ENCODE measurements around the gene DCN.

DCN gene

GRCh38 chr12:91185421-91185820, 2.8 kb upstream of the DCN start:
- no peak for FAIRE-seq

DNA sequence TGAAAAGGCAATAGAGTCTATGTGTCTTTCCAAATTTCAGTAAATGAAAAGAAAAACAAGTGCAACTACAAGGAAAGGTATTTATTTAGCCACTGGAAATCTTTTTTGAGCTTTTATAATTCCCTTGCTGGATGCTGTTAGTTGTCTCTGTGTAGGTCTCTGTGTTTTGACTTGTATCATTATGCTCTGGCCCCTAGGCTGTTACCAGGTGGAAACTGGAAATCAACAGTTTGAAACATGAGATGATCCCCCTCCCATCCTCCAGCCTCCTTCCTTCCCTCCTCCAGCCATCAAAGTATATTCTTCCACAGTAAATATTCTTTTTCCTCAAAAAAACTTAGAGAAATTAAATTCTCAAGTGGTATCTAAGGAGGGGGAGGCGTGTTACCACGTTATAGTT, 934 bp upstream of the DCN start:
- no peak for FAIRE-seq

DNA sequence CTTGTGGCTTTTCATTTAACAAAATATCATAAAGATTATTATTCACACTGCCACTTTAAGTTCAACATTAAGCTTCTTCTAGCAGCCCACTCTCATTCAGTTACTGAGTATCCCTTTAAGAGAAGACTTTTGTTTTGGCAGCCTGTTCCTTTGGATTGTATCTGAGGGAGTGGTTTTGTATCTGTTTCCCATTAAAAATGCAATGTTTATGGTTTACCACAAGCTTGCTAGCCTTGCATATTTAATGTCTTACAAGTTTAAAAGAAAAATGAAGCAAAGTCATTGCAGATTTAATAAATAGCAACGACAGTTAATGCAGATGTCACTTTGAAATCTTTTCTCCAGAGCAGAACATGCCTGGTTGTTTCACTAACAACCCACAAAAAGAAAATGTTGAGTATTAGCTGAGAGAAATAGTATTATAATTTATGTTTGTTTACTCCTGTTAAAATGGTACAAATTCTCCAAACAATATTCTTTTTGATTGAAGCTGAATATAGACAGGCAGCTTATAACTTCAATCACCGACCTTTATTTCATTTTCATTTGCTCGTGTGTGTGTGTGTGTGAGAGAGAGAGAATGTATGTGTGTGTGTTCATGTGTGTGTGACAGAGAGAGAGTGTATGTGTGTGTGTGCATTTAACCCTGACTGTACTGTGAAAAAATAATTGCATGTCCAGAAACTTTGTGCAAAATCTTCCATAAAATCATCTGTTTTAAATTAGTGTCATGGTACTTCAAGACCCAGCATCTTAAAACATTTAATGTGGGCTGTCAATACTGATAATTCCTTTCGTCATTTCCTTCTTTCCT, 1.8 kb downstream of the DCN start:
- FAIRE-seq = peak; percentile 99

DNA sequence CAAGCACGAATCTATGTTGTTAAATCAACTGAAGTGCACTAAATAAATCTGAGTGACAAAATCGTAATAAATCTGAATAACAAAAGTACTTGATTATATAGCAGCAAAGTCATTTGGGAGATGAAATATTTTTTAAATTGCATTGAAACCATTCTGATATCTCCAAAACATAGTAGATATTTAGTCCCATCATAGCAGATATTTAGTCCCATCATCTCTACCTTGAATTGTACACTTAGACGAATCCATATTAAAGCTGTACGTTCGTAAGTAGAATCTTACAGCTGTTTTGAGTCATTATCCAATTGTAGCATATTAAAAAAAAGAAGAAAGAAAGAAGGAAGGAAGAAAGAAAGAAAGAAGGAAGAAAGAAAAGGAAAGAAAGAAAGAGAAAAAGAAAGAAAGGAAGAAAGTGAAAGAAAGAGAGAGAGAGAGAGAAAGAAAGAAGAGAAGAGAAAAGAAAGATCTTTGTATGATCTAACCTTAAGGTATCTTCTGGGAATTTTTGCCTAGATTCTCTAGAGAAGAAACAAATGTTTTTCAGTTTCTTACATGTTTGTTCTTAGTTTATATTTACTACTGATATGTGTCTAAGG, 2.6 kb downstream of the DCN start:
- no peak for FAIRE-seq

GRCh38 chr12:91179315-91179714, 3.3 kb downstream of the DCN start:
- no peak for FAIRE-seq

DNA sequence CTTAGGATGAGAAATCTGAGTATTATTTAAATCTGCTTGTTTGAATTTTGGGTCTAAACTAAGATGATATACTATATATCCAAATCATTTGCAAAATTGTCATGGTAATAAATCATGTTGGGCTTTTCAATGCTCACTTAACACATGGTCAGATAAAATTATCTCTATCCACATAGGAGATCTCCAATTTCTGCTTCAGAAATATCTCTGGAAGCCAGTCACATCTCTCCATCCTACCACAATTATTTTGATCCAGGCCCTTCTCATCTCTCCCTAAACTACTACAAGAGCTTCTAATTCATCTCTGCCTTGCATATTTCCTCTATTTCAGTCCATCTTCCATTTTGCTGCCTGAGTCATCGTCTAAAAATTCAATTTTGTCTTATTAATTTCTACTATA, 3.8 kb downstream of the DCN start:
- no peak for FAIRE-seq

DNA sequence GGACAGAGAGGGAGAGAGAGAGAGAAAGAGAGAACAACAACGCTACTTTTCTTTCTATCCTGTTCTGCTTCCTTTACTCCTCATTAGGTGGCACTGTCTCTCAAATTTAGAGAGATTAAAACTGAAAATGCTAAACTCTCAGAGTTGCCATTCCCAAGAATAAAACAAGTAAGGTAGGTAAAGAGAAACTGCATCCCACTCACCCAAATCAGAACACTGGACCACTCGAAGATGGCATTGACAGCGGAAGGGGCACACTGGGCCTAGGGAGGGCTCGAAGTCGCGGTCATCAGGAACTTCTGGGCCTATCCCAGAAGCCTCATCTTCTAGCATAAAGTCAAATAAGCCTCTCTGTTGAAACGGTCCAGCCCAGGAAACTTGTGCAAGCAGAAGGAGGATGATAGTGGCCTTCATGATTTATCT, 4.5 kb downstream of the DCN start:
- FAIRE-seq = no peak

DNA sequence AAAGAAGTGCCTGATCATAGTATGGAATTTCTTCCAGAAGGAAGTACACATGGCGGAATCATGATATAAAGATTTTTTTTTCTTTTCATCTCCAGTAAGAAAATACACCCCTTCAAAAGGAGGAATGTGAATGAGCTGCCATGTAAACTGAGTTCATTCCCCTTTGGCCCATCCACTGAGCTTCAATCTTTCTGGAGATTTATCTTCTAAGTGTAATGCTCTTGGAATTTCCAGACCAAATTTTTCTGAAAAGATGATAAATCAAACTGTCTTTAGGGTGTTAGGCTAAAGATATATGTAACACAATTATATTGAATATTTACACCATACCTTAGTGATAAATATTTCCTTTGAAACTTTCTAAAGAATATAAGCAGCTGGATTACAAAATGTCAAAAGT, 5.2 kb downstream of the DCN start:
- FAIRE-seq = no peak

GRCh38 chr12:91176915-91177314, 5.7 kb downstream of the DCN start:
- no peak for FAIRE-seq

GRCh38 chr12:91176358-91176757, 6.3 kb downstream of the DCN start:
- peak; percentile 97 for FAIRE-seq

DNA sequence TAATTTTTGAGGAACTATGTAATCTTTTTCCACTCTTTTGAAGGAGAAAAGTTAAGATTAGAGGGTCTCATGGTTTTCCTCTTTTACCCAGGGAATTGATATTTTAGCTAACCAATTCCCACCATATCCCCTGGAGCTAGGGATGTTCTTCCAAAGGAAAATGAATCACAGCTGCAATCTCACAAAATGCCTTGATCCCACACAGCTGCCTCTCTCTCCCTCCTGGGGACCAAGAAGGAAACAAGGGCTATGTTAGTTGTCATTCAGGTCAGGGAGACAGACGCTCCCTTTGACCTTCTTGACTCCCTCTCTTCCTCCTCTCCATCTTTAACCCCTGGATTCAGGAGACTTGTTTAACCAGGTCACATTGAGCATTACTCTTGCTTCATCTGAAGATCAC, 9.5 kb downstream of the DCN start:
- no peak for FAIRE-seq

GRCh38 chr12:91172096-91172495, 10.5 kb downstream of the DCN start:
- FAIRE-seq = peak; percentile 82

- no peak for FAIRE-seq
These were observed 11.1 kb downstream of the DCN start for GRCh38 chr12:91171476-91171875.

DNA sequence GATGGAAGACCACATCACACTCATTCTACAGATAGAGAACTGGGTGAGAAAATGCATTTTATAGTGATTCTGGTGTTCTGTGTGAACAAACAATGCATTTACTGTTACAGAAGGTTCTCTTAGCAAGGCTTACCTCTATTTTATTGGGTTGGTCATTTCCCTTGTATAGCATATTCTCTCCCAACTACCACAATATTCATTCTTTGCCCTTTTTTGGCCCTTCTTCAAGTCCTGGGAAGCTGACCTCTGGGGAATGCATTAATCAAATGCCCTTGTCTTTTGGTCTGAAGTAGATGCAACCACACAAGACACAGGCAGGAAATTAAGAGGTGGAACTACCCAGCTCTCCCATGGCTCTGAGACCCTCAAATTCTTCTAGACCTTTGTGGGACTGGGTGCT, 19.5 kb downstream of the DCN start:
- no peak for FAIRE-seq

DNA sequence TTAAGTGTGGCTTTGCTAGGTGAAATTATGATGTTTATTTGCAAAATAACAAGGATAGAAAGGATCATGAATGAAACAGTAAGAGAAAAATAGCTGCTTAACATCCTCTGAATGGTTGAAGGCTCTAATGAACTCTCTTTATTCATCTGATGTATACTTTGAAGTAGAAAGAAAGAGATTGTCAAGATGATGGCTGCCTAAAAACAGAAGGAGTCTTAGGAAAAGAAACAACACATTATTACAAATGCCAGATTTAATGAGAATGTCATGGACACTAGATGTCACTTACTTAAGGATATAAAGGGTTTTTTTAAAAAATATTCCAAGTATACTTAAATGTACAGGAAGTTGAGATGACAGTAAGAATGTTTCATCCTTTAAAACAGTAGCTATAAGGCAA, 21.6 kb downstream of the DCN start:
- peak; percentile 41 for FAIRE-seq

DNA sequence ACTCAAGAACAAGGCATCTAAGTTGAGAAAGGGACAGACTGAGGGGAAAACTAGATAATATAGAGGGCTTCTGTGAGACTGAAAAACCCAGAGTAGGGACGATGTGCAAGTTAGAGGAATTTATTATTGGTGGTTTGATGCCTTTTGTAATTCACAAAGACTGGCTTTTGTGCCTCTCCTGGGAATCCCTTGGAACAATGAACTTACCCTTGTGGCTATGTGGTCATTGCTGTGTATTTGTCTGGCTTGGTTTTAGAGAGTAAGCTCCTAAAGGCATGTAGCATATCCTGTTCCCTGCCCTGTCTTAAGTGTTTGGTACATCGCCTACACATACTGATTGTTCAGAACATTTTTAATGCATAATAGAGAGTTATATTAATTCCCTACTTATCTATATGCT, 26.6 kb downstream of the DCN start:
- no peak for FAIRE-seq

GRCh38 chr12:91154131-91154530, 28.5 kb downstream of the DCN start:
- FAIRE-seq = no peak

- no peak for FAIRE-seq
These were observed 38.6 kb downstream of the DCN start for GRCh38 chr12:91144053-91144452.

DNA sequence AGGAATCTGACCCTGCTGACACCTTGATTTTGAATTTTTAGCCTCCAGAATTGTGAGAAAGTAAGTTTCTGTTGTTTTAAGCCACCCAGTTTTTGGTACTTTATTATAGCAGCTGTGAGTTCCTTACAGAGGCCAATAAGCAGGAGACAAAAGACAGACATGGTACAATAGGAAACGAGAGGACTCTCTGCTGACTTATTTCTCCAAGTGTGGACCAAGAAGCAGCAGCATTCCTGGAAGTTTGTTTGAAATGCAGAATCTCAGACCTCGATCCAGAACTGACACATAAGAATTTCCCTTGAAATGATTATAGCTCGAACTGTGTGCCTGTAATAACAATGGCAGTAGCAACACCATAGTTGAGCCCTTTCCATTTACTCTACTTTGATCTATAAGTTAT, 39.4 kb downstream of the DCN start:
- FAIRE-seq = no peak

- FAIRE-seq = peak; percentile 67
These were observed 40.4 kb downstream of the DCN start for GRCh38 chr12:91142221-91142631.

GRCh38 chr12:91140026-91140931, 42.3 kb downstream of the DCN start:
- peak; percentile 99 for FAIRE-seq

DNA sequence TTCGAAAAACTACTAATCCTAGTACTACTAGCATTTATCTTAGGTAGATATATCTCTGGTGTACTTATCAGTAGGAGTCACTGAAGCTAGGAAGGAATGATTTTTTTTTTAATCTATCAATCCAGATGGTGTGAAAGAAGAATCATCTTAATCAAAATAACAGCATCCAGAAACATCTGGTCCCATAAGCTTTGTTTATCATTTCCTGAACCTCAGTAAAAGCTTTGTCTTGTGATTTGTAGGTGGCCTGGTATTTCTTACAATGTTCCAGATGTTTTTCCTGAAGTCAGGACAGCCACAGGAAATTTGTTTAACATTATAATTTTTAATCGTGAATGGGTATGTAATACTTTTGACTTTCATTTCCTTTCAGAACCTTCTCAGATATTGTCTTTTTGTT, 43.3 kb downstream of the DCN start:
- FAIRE-seq = no peak

DNA sequence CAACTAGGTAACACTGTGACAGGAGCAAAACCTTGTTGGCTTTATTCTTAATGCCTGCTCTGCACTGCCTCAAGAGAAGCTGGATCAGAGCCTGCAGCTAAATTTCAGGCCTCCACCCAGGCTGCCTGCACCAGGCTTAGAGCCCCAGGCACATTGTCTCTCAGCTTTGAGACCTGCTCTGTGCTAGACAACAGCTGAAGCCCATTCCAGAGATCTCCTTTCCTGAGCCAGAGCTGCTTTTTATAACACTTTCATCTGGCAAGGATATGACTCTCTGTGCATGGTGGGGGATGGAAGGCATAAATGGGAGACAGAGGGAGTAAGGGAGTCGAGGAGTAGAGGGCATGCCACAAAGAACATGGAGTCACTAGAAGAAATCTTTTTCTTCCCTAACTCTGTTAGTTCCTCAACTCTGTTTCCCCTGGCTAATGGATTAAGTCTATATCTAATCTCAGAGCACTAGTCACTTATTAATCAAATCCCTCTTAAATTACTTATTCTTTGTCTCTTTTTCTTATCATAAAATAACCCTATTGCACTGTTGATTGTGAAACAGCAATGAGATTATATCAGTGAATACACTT, 44.2 kb downstream of the DCN start:
- no peak for FAIRE-seq

Measured in endometrium (tissue), 2 donors.